WTC11 (cell line): ENCODE data around the gene LRRC27.

Experiments used
- ATF3 ChIP-seq: sonication (generic); formaldehyde crosslinking; conservative IDR thresholded peaks from 2 replicates; pipeline ENCODE4 v1.8.1; 2022; ENCODE audit warnings: mild to moderate bottlenecking, missing genetic modification reagents
- CBFB ChIP-seq: sonication (generic); formaldehyde crosslinking; IDR thresholded peaks from 2 replicates; pipeline ENCODE4 v1.8.1; 2022; ENCODE audit warnings: mild to moderate bottlenecking, low read depth, missing genetic modification reagents
- ELF4 ChIP-seq: sonication (generic); formaldehyde crosslinking; IDR thresholded peaks from 2 replicates; pipeline ENCODE4 v1.8.1; 2022; ENCODE audit warnings: low read depth, mild to moderate bottlenecking, moderate library complexity, missing genetic modification reagents
- JUN ChIP-seq: sonication (generic); formaldehyde crosslinking; IDR thresholded peaks from 2 replicates; pipeline ENCODE4 v1.8.0; 2023; ENCODE audit warnings: mild to moderate bottlenecking, missing genetic modification reagents
- MYBL2 ChIP-seq: sonication (generic); formaldehyde crosslinking; IDR thresholded peaks from 2 replicates; pipeline ENCODE4 v1.8.1; 2023; ENCODE audit warnings: mild to moderate bottlenecking, moderate library complexity, missing genetic modification reagents
- NR3C1 ChIP-seq: sonication (generic); formaldehyde crosslinking; conservative IDR thresholded peaks from 2 replicates; pipeline ENCODE4 v1.8.1; 2023; ENCODE audit warnings: low read depth, mild to moderate bottlenecking, missing genetic modification reagents
- TEAD1 ChIP-seq: sonication (generic); formaldehyde crosslinking; IDR thresholded peaks from 2 replicates; pipeline ENCODE4 v1.8.0; 2022; ENCODE audit warnings: mild to moderate bottlenecking, missing genetic modification reagents
- TEAD4 ChIP-seq: sonication (generic); formaldehyde crosslinking; IDR thresholded peaks from 2 replicates; pipeline ENCODE4 v1.8.0; 2022; ENCODE audit warnings: mild to moderate bottlenecking, missing genetic modification reagents
- ZBTB43 ChIP-seq: sonication (generic); formaldehyde crosslinking; IDR thresholded peaks from 2 replicates; pipeline ENCODE4 v1.8.1; 2023; ENCODE audit warnings: mild to moderate bottlenecking, missing genetic modification reagents
- ZNF317 ChIP-seq: sonication (generic); formaldehyde crosslinking; IDR thresholded peaks from 2 replicates; pipeline ENCODE4 v1.8.1; 2023; ENCODE audit warnings: low read depth, mild to moderate bottlenecking, moderate library complexity, missing genetic modification reagents, borderline replicate concordance
- TF ChIP-seq, protein P1 (sequence below): fragments of 200-600 bp; IDR thresholded peaks from 2 replicates; pipeline ENCODE4 v1.8.0; 2022; ENCODE audit warnings: antibody characterized with exemption
- TF ChIP-seq, protein P2 (sequence below): sonication (generic); formaldehyde crosslinking; IDR thresholded peaks from 2 replicates; pipeline ENCODE4 v1.8.0; 2022; ENCODE audit warnings: mild to moderate bottlenecking, missing genetic modification reagents

GRCh38 chr10:132369636-132370185 is 37.7 kb downstream of the LRRC27 start:
- TF ChIP-seq, protein P1, sequence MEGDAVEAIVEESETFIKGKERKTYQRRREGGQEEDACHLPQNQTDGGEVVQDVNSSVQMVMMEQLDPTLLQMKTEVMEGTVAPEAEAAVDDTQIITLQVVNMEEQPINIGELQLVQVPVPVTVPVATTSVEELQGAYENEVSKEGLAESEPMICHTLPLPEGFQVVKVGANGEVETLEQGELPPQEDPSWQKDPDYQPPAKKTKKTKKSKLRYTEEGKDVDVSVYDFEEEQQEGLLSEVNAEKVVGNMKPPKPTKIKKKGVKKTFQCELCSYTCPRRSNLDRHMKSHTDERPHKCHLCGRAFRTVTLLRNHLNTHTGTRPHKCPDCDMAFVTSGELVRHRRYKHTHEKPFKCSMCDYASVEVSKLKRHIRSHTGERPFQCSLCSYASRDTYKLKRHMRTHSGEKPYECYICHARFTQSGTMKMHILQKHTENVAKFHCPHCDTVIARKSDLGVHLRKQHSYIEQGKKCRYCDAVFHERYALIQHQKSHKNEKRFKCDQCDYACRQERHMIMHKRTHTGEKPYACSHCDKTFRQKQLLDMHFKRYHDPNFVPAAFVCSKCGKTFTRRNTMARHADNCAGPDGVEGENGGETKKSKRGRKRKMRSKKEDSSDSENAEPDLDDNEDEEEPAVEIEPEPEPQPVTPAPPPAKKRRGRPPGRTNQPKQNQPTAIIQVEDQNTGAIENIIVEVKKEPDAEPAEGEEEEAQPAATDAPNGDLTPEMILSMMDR, result no peak
- TF ChIP-seq ZBTB43 (CRISPR knock-in tag) (no peak), TEAD4 (CRISPR knock-in tag) (no peak), ELF4 (no peak), TEAD1 (no peak), CBFB (CRISPR knock-in tag) (no peak), JUN (CRISPR knock-in tag) (no peak), ATF3 (CRISPR knock-in tag) (no peak), MYBL2 (CRISPR knock-in tag) (no peak), ZNF317 (no peak), NR3C1 (CRISPR knock-in tag) (no peak)
- TF ChIP-seq, protein P2, sequence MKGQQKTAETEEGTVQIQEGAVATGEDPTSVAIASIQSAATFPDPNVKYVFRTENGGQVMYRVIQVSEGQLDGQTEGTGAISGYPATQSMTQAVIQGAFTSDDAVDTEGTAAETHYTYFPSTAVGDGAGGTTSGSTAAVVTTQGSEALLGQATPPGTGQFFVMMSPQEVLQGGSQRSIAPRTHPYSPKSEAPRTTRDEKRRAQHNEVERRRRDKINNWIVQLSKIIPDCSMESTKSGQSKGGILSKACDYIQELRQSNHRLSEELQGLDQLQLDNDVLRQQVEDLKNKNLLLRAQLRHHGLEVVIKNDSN, result no peak
